Measurements from ENCODE around the gene CADM3.
A peak's percentile ranks its signal among the peaks of the same experiment; 100 is the strongest.

CADM3 gene

GRCh38 chr1:159173320-159173719, 1.9 kb downstream of the CADM3 start:
- no peak for DNase-seq

- DNase-seq, result no peak
Measured at GRCh38 chr1:159175571-159175970, 4.2 kb downstream of the CADM3 start.

- peak; percentile 49 to 76 (median 57) for DNase-seq
Measured at GRCh38 chr1:159177272-159177907, 6.0 kb downstream of the CADM3 start.

- DNase-seq, result no peak
Measured at GRCh38 chr1:159179906-159180305, 8.5 kb downstream of the CADM3 start.

- no peak for DNase-seq
Measured at GRCh38 chr1:159180516-159180915, 9.1 kb downstream of the CADM3 start.

- no peak for DNase-seq
Measured at GRCh38 chr1:159181328-159182024, 10.1 kb downstream of the CADM3 start.

GRCh38 chr1:159184201-159184600, 12.8 kb downstream of the CADM3 start:
- no peak for DNase-seq

GRCh38 chr1:159185121-159185520, 13.7 kb downstream of the CADM3 start:
- no peak for DNase-seq

- no peak for DNase-seq
Measured at GRCh38 chr1:159187033-159187432, 15.6 kb downstream of the CADM3 start.

GRCh38 chr1:159187647-159188374, 16.4 kb downstream of the CADM3 start:
- no peak for DNase-seq

GRCh38 chr1:159188375-159188788, 17.0 kb downstream of the CADM3 start:
- DNase-seq, result peak; percentile 27 to 61 (median 50)

GRCh38 chr1:159190441-159190840, 19.0 kb downstream of the CADM3 start:
- no peak for DNase-seq

- DNase-seq, result no peak
Measured at GRCh38 chr1:159196543-159196942, 25.1 kb downstream of the CADM3 start.

- peak; percentile 87 to 91 (median 90) for DNase-seq
Measured at GRCh38 chr1:159197561-159198557, 26.4 kb downstream of the CADM3 start.

- DNase-seq, result no peak
Measured at GRCh38 chr1:159199901-159200300, 28.5 kb downstream of the CADM3 start.

GRCh38 chr1:159200769-159201168, 29.4 kb downstream of the CADM3 start:
- no peak for DNase-seq

GRCh38 chr1:159201642-159202041, 30.2 kb downstream of the CADM3 start:
- peak in 3 of 4 experiments; percentile 6 to 15 (median 14) for DNase-seq

GRCh38 chr1:159203610-159204009, 32.2 kb downstream of the CADM3 start:
- no peak for DNase-seq

- DNase-seq, result no peak
Measured at GRCh38 chr1:159204161-159205141, 33.0 kb downstream of the CADM3 start, which contains the start of gene ACKR1. TSS of gene ACKR1 (plus strand) at chr1:159204875. CDS start at chr1:159204960, 85 bp downstream.

- no peak for DNase-seq
Measured at GRCh38 chr1:159205225-159205624, 33.8 kb downstream of the CADM3 start.

- DNase-seq, result no peak
Measured at GRCh38 chr1:159206110-159206509, 34.7 kb downstream of the CADM3 start.

Measured in suppressor macrophage (primary cell).